Neuronal stem cell (in vitro differentiated cells): ENCODE measurements around the gene INHBE.

Experiments used
- DNase-seq: peaks from one replicate; pipeline ENCODE4 v3.0.0-alpha.2; 2013; ENCODE audit warnings: low spot score
- H2AFZ ChIP-seq: one replicate; pipeline ENCODE4 v1.6.1; 2013; ENCODE audit warnings: mild to moderate bottlenecking, low read length, inconsistent platforms
- H2AK5ac ChIP-seq: 2 replicates; pipeline ENCODE4 v1.6.1; 2013; ENCODE audit warnings: low read depth, mild to moderate bottlenecking, inconsistent platforms, low read length, moderate library complexity, mixed read lengths
- H2BK120ac ChIP-seq: 2 replicates; pipeline ENCODE4 v1.6.1; 2013; ENCODE audit warnings: low read depth, mild to moderate bottlenecking, inconsistent platforms, low read length, moderate library complexity, mixed read lengths
- H2BK12ac ChIP-seq: one replicate; pipeline ENCODE4 v1.6.1; 2013; ENCODE audit warnings: low read length, inconsistent platforms
- H2BK15ac ChIP-seq: 2 replicates; pipeline ENCODE4 v1.6.1; 2013; ENCODE audit warnings: mild to moderate bottlenecking, low read length, inconsistent platforms, mixed read lengths
- H2BK5ac ChIP-seq: one replicate; pipeline ENCODE4 v1.6.1; 2013; ENCODE audit warnings: inconsistent platforms, mild to moderate bottlenecking, low read length, moderate library complexity
- H3K14ac ChIP-seq: one replicate; pipeline ENCODE4 v1.6.1; 2013; ENCODE audit warnings: low read length, inconsistent platforms
- H3K18ac ChIP-seq: 2 replicates; pipeline ENCODE4 v1.6.1; 2013; ENCODE audit warnings: low read length, inconsistent platforms
- H3K23ac ChIP-seq: 2 replicates; pipeline ENCODE4 v1.6.1; 2013; ENCODE audit warnings: low read depth, mild to moderate bottlenecking, mixed read lengths, low read length, inconsistent platforms; ENCODE audit not compliant: poor library complexity
- H3K27ac ChIP-seq: replicated peaks from 3 replicates; pipeline ENCODE4 v1.5.1; 2013; ENCODE audit warnings: low read length, inconsistent platforms
- H3K27me3 ChIP-seq, 3 experiments: 2 replicates each; pipeline ENCODE4 v1.6.1; 2013; ENCODE audit warnings: low read length in 3 of 3, mild to moderate bottlenecking in 2 of 3, inconsistent platforms in 1 of 3, low read depth in 1 of 3, mixed read lengths in 1 of 3, moderate library complexity in 1 of 3; ENCODE audit not compliant: control insufficient read depth in 3 of 3, insufficient read depth in 3 of 3
- H3K36me3 ChIP-seq, 2 donors: replicated peaks in 1 of 2; 2 replicates each; pipeline ENCODE4 v1.6.1; 2013; ENCODE audit warnings: low read length in 2 of 2; ENCODE audit not compliant: control insufficient read depth in 2 of 2, insufficient read depth in 2 of 2
- H3K4ac ChIP-seq: 2 replicates; pipeline ENCODE4 v1.6.1; 2013; ENCODE audit warnings: inconsistent platforms, mild to moderate bottlenecking, low read length, moderate library complexity
- H3K4me1 ChIP-seq, 2 donors: 1 replicate in 1 of 2; 2 replicates in 1 of 2; pipeline ENCODE4 v1.6.1; 2013; ENCODE audit warnings: low read length in 2 of 2, low read depth in 1 of 2; ENCODE audit not compliant: control insufficient read depth in 2 of 2, insufficient read depth in 1 of 2
- H3K4me2 ChIP-seq: one replicate; pipeline ENCODE4 v1.6.1; 2013; ENCODE audit warnings: mild to moderate bottlenecking, low read length, inconsistent platforms; ENCODE audit not compliant: insufficient read depth, poor library complexity, severe bottlenecking
- H3K4me3 ChIP-seq, 2 donors: 2 replicates each; pipeline ENCODE4 v1.5.1; 2013; ENCODE audit warnings: low read length in 2 of 2, mild to moderate bottlenecking in 2 of 2, inconsistent platforms in 1 of 2, moderate library complexity in 1 of 2
- H3K79me1 ChIP-seq: one replicate; pipeline ENCODE4 v1.6.1; 2013; ENCODE audit warnings: low read depth, mild to moderate bottlenecking, inconsistent platforms, low read length, moderate library complexity
- H3K9ac ChIP-seq: one replicate; pipeline ENCODE4 v1.6.1; 2013; ENCODE audit warnings: mild to moderate bottlenecking, low read depth, low read length, inconsistent platforms; ENCODE audit not compliant: poor library complexity
- H3K9me3 ChIP-seq, 2 donors: replicated peaks in 1 of 2; 2 replicates each; pipeline versions ENCODE3 to v1.6.1; 2013; ENCODE audit warnings: low read length in 2 of 2, mild to moderate bottlenecking in 2 of 2, inconsistent platforms in 1 of 2, low read depth in 1 of 2, mixed read lengths in 1 of 2, moderate library complexity in 1 of 2; ENCODE audit not compliant: control insufficient read depth in 2 of 2, insufficient read depth in 1 of 2
- H4K8ac ChIP-seq: one replicate; pipeline ENCODE4 v1.6.1; 2013; ENCODE audit warnings: low read depth, mild to moderate bottlenecking, inconsistent platforms, low read length, moderate library complexity
- H4K91ac ChIP-seq: one replicate; pipeline ENCODE4 v1.6.1; 2013; ENCODE audit warnings: low read length, low read depth, mild to moderate bottlenecking, inconsistent platforms; ENCODE audit not compliant: poor library complexity
- WGBS, 2 donors: extraction: QIAGEN DNeasy Blood & Tissue Kit; methylation state at CpG; one replicate each; pipeline ENCODE4 v1.1.7; 2013; ENCODE audit warnings: missing lambda C conversion rate in 2 of 2, mixed read lengths in 1 of 2; ENCODE audit not compliant: insufficient read length in 2 of 2, insufficient replicate concordance in 1 of 2; ENCODE audit errors: extremely low coverage in 2 of 2; 5-methylcytosine and 5-hydroxymethylcytosine counted together

INHBE gene

DNA sequence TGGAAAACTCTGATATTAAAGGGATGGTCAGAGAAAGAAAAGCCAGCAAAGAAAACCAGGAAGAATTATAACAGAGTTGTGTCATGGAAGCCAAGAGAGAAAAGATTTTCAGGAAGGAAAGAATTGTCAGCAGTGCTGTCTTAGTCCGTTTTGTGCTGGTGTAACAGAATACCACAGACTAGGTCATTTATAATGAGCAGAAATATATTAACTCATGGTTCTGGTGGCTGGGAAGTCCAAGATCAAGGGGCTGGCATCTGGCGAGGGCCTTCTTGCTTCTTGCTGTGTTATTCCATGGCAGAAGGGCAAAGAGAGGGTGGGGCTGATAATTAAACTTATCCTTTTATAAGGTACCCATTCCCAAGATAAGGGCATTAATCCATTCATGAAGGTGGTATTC is 6.4 kb upstream of the INHBE start:
- Histone ChIP-seq H3K9me3 (no peaks in the 10 kb centered on the region), H2AK5ac (no peak overlapping the region), H3K27me3 (peaks cover 0 to 11% (median 0%) of the 10 kb centered on the region in 3 experiments), H3K18ac (no peak overlapping the region), H3K36me3 (no peaks in the 10 kb centered on the region), H3K14ac (no peak overlapping the region), H3K4me3 (no peak overlapping the region), H3K9ac (no peak overlapping the region), H3K4me1 (peaks cover 4% of the 10 kb centered on the region in 2 donors), H3K79me1 (no peaks in the 10 kb centered on the region), H4K91ac (no peak overlapping the region), H2BK120ac (no peak overlapping the region), H2BK15ac (no peak overlapping the region), H2BK5ac (no peak overlapping the region), H3K4me2 (no peak overlapping the region), H2AFZ (no peak overlapping the region), H4K8ac (no peak overlapping the region), H3K23ac (no peak overlapping the region), H3K27ac (no peak overlapping the region), H3K4ac (no peak overlapping the region), H2BK12ac (no peak overlapping the region)
- no peak for DNase-seq
- WGBS, 2 donors, result no CpG with 5 or more reads among the region's 2 CpGs

GRCh38 chr12:57449375-57449774 is 5.7 kb upstream of the INHBE start:
- H2BK12ac ChIP-seq, result no peak overlapping the region
- no peak for DNase-seq
- no peak overlapping the region for H3K23ac ChIP-seq
- H2AFZ ChIP-seq, result no peak overlapping the region
- H2AK5ac ChIP-seq, result no peak overlapping the region
- H3K9ac ChIP-seq, result no peak overlapping the region
- H3K14ac ChIP-seq, result no peak overlapping the region
- H3K18ac ChIP-seq, result no peak overlapping the region
- H3K4me1 ChIP-seq, result peaks cover 4% of the 10 kb centered on the region in 2 donors
- no peaks in the 10 kb centered on the region for H3K79me1 ChIP-seq
- H4K91ac ChIP-seq, result no peak overlapping the region
- H3K4me3 ChIP-seq, result no peak overlapping the region
- no peaks in the 10 kb centered on the region for H3K36me3 ChIP-seq
- H3K4ac ChIP-seq, result no peak overlapping the region
- no peak overlapping the region for H2BK5ac ChIP-seq
- H3K27ac ChIP-seq, result no peak overlapping the region
- H3K9me3 ChIP-seq, result no peaks in the 10 kb centered on the region
- no CpG with 5 or more reads among the region's 7 CpGs for WGBS, 2 donors
- no peak overlapping the region for H3K4me2 ChIP-seq
- peaks cover 0 to 11% (median 0%) of the 10 kb centered on the region in 3 experiments for H3K27me3 ChIP-seq
- no peak overlapping the region for H4K8ac ChIP-seq
- H2BK15ac ChIP-seq, result no peak overlapping the region
- H2BK120ac ChIP-seq, result no peak overlapping the region

- Histone ChIP-seq H2BK5ac (no peak overlapping the region), H3K4me3 (no peak overlapping the region), H3K36me3 (no peaks in the 10 kb centered on the region), H3K27me3 (peaks cover 0 to 11% (median 0%) of the 10 kb centered on the region in 3 experiments), H3K4ac (no peak overlapping the region), H2AFZ (no peak overlapping the region), H3K79me1 (no peaks in the 10 kb centered on the region), H2BK12ac (no peak overlapping the region), H3K4me1 (peaks cover 7 to 11% of the 10 kb centered on the region in 2 donors), H3K9ac (no peak overlapping the region), H3K4me2 (no peak overlapping the region), H4K91ac (no peak overlapping the region), H3K14ac (no peak overlapping the region), H3K23ac (no peak overlapping the region), H4K8ac (no peak overlapping the region), H2BK120ac (no peak overlapping the region), H2BK15ac (no peak overlapping the region), H2AK5ac (no peak overlapping the region), H3K27ac (no peak overlapping the region), H3K9me3 (no peaks in the 10 kb centered on the region), H3K18ac (no peak overlapping the region)
- DNase-seq, result no peak
- WGBS, 2 donors, result no CpG with 5 or more reads among the region's 3 CpGs
Measured at GRCh38 chr12:57450057-57450456, 5.0 kb upstream of the INHBE start.

- no peak overlapping the region for H2BK120ac ChIP-seq
- peaks cover 2% of the 10 kb centered on the region for H3K79me1 ChIP-seq
- H3K14ac ChIP-seq, result no peak overlapping the region
- no peak overlapping the region for H3K4me2 ChIP-seq
- no peak overlapping the region for H3K18ac ChIP-seq
- H3K4ac ChIP-seq, result no peak overlapping the region
- no peaks in the 10 kb centered on the region for H3K36me3 ChIP-seq
- H4K91ac ChIP-seq, result no peak overlapping the region
- no peak for DNase-seq
- no peak overlapping the region for H3K23ac ChIP-seq
- no peak overlapping the region for H3K9ac ChIP-seq
- H2BK12ac ChIP-seq, result no peak overlapping the region
- H2AFZ ChIP-seq, result no peak overlapping the region
- no peaks in the 10 kb centered on the region for H3K9me3 ChIP-seq
- no peak overlapping the region for H2BK5ac ChIP-seq
- WGBS, 2 donors, result no CpG with 5 or more reads among the region's 6 CpGs
- H2AK5ac ChIP-seq, result no peak overlapping the region
- H3K27me3 ChIP-seq, result peaks cover 0 to 11% (median 5%) of the 10 kb centered on the region in 3 experiments
- H3K4me3 ChIP-seq, result no peak overlapping the region
- no peak overlapping the region for H4K8ac ChIP-seq
- H3K4me1 ChIP-seq, result peaks cover 16% of the 10 kb centered on the region in 2 donors
- H3K27ac ChIP-seq, result no peak overlapping the region
- H2BK15ac ChIP-seq, result no peak overlapping the region
Measured at GRCh38 chr12:57451233-57451778, 3.8 kb upstream of the INHBE start.
